ENCODE data around the gene GNAT1.
"Not testable (repeated sequence)": the region's sequence is repeated elsewhere in the genome, so short reads cannot be mapped to it uniquely, and the experiment has no call there.

GNAT1 gene

GRCh38 chr3:50221051-50221410, 29.6 kb downstream of the GNAT1 start:
- no peak overlapping the region for H3K4me3 ChIP-seq
- TF ChIP-seq CTCF (IDR thresholded peaks at IDR 0.05): no peak
- no peak overlapping the region for H3K27ac ChIP-seq
- DNase-seq (ENCODE audit: low spot score): no peak

- no peak for TF ChIP-seq CTCF (IDR thresholded peaks at IDR 0.05)
- DNase-seq (ENCODE audit: low spot score): no peak
- Histone ChIP-seq H3K27ac (no peak overlapping the region), H3K4me3 (no peak overlapping the region)
These were observed 30.2 kb downstream of the GNAT1 start for GRCh38 chr3:50221411-50222168.

- no peak for DNase-seq (ENCODE audit: low spot score)
- no peak overlapping the region for H3K4me3 ChIP-seq
- TF ChIP-seq CTCF (IDR thresholded peaks at IDR 0.05): no peak
- H3K27ac ChIP-seq: no peak overlapping the region
These were observed 30.7 kb downstream of the GNAT1 start for GRCh38 chr3:50222169-50222528.

- DNase-seq (ENCODE audit: low spot score): no peak
- no peak overlapping the region for H3K4me3 ChIP-seq
- TF ChIP-seq CTCF (IDR thresholded peaks at IDR 0.05): no peak
These were observed 33.2 kb downstream of the GNAT1 start for GRCh38 chr3:50224639-50225038.

GRCh38 chr3:50226888-50227389, 35.5 kb downstream of the GNAT1 start:
- Histone ChIP-seq H3K27ac (peak overlapping the region; percentile 67 to 77), H3K4me3 (peak overlapping the region; percentile 87)
- no peak for TF ChIP-seq CTCF (IDR thresholded peaks at IDR 0.05)
- peak; percentile 78 for DNase-seq (ENCODE audit: low spot score)

More at GRCh38 chr3:50224639-50225038, 33.2 kb downstream of the GNAT1 start:
- no peak overlapping the region for H3K27ac ChIP-seq

- Histone ChIP-seq H3K27ac (peak overlapping the region; percentile 67 to 79), H3K4me3 (peak overlapping the region; percentile 87)
- DNase-seq (ENCODE audit: low spot score): peak; percentile 94
- peak; percentile 86 for TF ChIP-seq CTCF (IDR thresholded peaks at IDR 0.05)
These were observed 36.2 kb downstream of the GNAT1 start for GRCh38 chr3:50227390-50228183.

- not testable (repeated sequence) for DNase-seq (ENCODE audit: low spot score)
These were observed 36.9 kb downstream of the GNAT1 start for GRCh38 chr3:50228184-50228763.

More at GRCh38 chr3:50228184-50228763, 36.9 kb downstream of the GNAT1 start:
- Histone ChIP-seq H3K4me3 (peak overlapping the region; percentile 87), H3K27ac (peak overlapping the region in 1 of 2 donors; percentile 79)

Measured in coronary artery (tissue), 2 donors.